Esophagus muscularis mucosa (tissue), 4 donors: ENCODE results near the gene NKAIN2. TPM values are rescaled to one million over a fixed set of nuclear protein-coding genes. Genes with fewer than 3 reads are reported as not detected.

Experiments
- DNase-seq: peaks from one replicate; pipeline ENCODE4 v3.0.0-alpha.2; 2017; ENCODE audit errors: extremely low spot score
- H3K27ac ChIP-seq, 4 donors: fragments of 200-600 bp; sonication (generic); replicated peaks in 1 of 4; 1 replicate in 3 of 4; 2 replicates in 1 of 4; pipeline ENCODE4 v1.5.1; 2016 to 2019; ENCODE audit warnings: mild to moderate bottlenecking in 1 of 4
- H3K27me3 ChIP-seq, 4 donors: fragments of 200-600 bp; sonication (generic); one replicate each; pipeline versions ENCODE4 v1.5.1 to v1.6.0; 2016 to 2019
- H3K36me3 ChIP-seq, 4 donors: fragments of 200-600 bp; sonication (generic); one replicate each; pipeline ENCODE4 v1.5.1; 2016 to 2019
- H3K4me1 ChIP-seq, 4 donors: fragments of 200-600 bp; sonication (generic); one replicate each; pipeline ENCODE4 v1.5.1; 2016 to 2019
- H3K4me3 ChIP-seq, 4 donors: fragments of 200-600 bp; sonication (generic); 1 replicate in 2 of 4; 2 replicates in 2 of 4; pipeline ENCODE4 v1.5.1; 2016 to 2019; ENCODE audit warnings: mild to moderate bottlenecking in 4 of 4, moderate library complexity in 1 of 4
- H3K9me3 ChIP-seq, 4 donors: fragments of 200-600 bp; sonication (generic); 1 replicate in 3 of 4; 2 replicates in 1 of 4; pipeline ENCODE4 v1.5.1; 2016 to 2019
- CTCF ChIP-seq, 3 experiments: fragments of 200-600 bp in 2 of 3; fragments of 450-650 bp in 1 of 3; sonication (generic) in 2 of 3; IDR thresholded peaks; one replicate each; pipeline ENCODE4 v1.5.1; 2017 to 2019; ENCODE audit warnings: antibody characterized with exemption in 3 of 3, mild to moderate bottlenecking in 2 of 3, moderate library complexity in 1 of 3
- EP300 ChIP-seq: sonication (generic); formaldehyde crosslinking; IDR thresholded peaks from one replicate; pipeline ENCODE4 v1.6.1; 2017; ENCODE audit warnings: antibody characterized with exemption
- POLR2A ChIP-seq: fragments of 450-650 bp; IDR thresholded peaks from one replicate; pipeline ENCODE4 v1.6.1; 2017; ENCODE audit warnings: antibody characterized with exemption, moderate library complexity, mild to moderate bottlenecking, low read depth
- POLR2AphosphoS5 ChIP-seq, 2 donors: sonication (generic); formaldehyde crosslinking; IDR thresholded peaks; one replicate each; pipeline ENCODE4 v1.6.1; 2017; ENCODE audit warnings: antibody characterized with exemption in 2 of 2
- WGBS: methylation state at CpG from one replicate; pipeline ENCODE4 v1.1.5; 2018; 5-methylcytosine and 5-hydroxymethylcytosine counted together
- intact Hi-C: fragments of 100-400 bp; cut with DNase I; formaldehyde crosslinking; loops from one replicate; pipeline ENCODE4 v1.15.1; 2023
- total RNA-seq, 4 donors: library from RNA; depleted of rRNA; stranded (reverse); fragments of >200 nt; gene quantifications; one replicate each; pipeline versions ENCODE4 v1.1.0 to v1.2.1, GENCODE V29; 2016

The NKAIN2 gene
- total RNA-seq, 4 donors from 2014 or later = 0.11 to 0.66 (median 0.13) TPM; not detected in 1

GRCh38 chr6:124490122-124490521, 686.5 kb downstream of the NKAIN2 start:
- intact Hi-C loops = no loop called here
- H3K36me3 ChIP-seq = no peaks in the 10 kb centered on the region
- no peak overlapping the region for H3K27ac ChIP-seq
- 50% methylated on average over 1 of the region's 1 CpG for WGBS
- TF ChIP-seq EP300 (no peak), POLR2A (no peak)
- no peaks in the 10 kb centered on the region for H3K9me3 ChIP-seq
- no peaks in the 10 kb centered on the region for H3K4me1 ChIP-seq
- no peak for DNase-seq
- no peak overlapping the region for H3K4me3 ChIP-seq
- H3K27me3 ChIP-seq = no peaks in the 10 kb centered on the region

- H3K9me3 ChIP-seq = no peaks in the 10 kb centered on the region
- no peaks in the 10 kb centered on the region for H3K4me1 ChIP-seq
- no peaks in the 10 kb centered on the region for H3K36me3 ChIP-seq
- intact Hi-C loops = no loop called here
- no peak overlapping the region for H3K27ac ChIP-seq
- TF ChIP-seq POLR2A (no peak), CTCF (IDR thresholded peaks at IDR 0.05) (no peak), EP300 (no peak), POLR2AphosphoS5 (IDR thresholded peaks at IDR 0.05) (no peak)
- H3K4me3 ChIP-seq = no peak overlapping the region
- WGBS = 71% methylated on average over 1 of the region's 1 CpG
- no peaks in the 10 kb centered on the region for H3K27me3 ChIP-seq
- DNase-seq = no peak
Measured at GRCh38 chr6:124493259-124493658, 689.6 kb downstream of the NKAIN2 start.

- no peak for TF ChIP-seq POLR2AphosphoS5 (IDR thresholded peaks at IDR 0.05)
- TF ChIP-seq POLR2A = no peak
- TF ChIP-seq CTCF (IDR thresholded peaks at IDR 0.05) = no peak
- TF ChIP-seq EP300 = no peak
- 83% methylated on average over 2 of the region's 2 CpGs for WGBS
- H3K27ac ChIP-seq = no peak overlapping the region
- H3K4me1 ChIP-seq = no peaks in the 10 kb centered on the region
- intact Hi-C loops = no loop called here
- H3K4me3 ChIP-seq = no peak overlapping the region
- no peaks in the 10 kb centered on the region for H3K9me3 ChIP-seq
- DNase-seq = no peak
- no peaks in the 10 kb centered on the region for H3K27me3 ChIP-seq
- no peaks in the 10 kb centered on the region for H3K36me3 ChIP-seq
Measured at GRCh38 chr6:124494956-124495664, 691.4 kb downstream of the NKAIN2 start.

GRCh38 chr6:124495665-124496190, 692.1 kb downstream of the NKAIN2 start:
- Histone ChIP-seq H3K4me3 (no peak overlapping the region), H3K27me3 (no peaks in the 10 kb centered on the region), H3K27ac (no peak overlapping the region), H3K9me3 (no peaks in the 10 kb centered on the region), H3K4me1 (no peaks in the 10 kb centered on the region), H3K36me3 (no peaks in the 10 kb centered on the region)
- intact Hi-C loops = no loop called here
- 72% methylated on average over 2 of the region's 2 CpGs for WGBS
- TF ChIP-seq POLR2A (no peak), EP300 (no peak), CTCF (IDR thresholded peaks at IDR 0.05) (no peak), POLR2AphosphoS5 (IDR thresholded peaks at IDR 0.05) (no peak)
- DNase-seq = no peak

- Histone ChIP-seq H3K9me3 (no peaks in the 10 kb centered on the region), H3K4me3 (no peak overlapping the region), H3K4me1 (no peaks in the 10 kb centered on the region), H3K27me3 (no peaks in the 10 kb centered on the region), H3K36me3 (no peaks in the 10 kb centered on the region), H3K27ac (no peak overlapping the region)
- no peak for TF ChIP-seq POLR2AphosphoS5 (IDR thresholded peaks at IDR 0.05)
- TF ChIP-seq EP300 = no peak
- TF ChIP-seq POLR2A = no peak
- no peak for TF ChIP-seq CTCF (IDR thresholded peaks at IDR 0.05)
- WGBS = 80% methylated on average over 1 of the region's 1 CpG
- intact Hi-C loops = no loop called here
- DNase-seq = no peak
Measured at GRCh38 chr6:124496334-124496733, 692.7 kb downstream of the NKAIN2 start.
